Measurements from ENCODE around the gene LY6G6D.
A peak's percentile ranks its signal among the peaks of the same experiment; 100 is the strongest.

The LY6G6D gene

DNA sequence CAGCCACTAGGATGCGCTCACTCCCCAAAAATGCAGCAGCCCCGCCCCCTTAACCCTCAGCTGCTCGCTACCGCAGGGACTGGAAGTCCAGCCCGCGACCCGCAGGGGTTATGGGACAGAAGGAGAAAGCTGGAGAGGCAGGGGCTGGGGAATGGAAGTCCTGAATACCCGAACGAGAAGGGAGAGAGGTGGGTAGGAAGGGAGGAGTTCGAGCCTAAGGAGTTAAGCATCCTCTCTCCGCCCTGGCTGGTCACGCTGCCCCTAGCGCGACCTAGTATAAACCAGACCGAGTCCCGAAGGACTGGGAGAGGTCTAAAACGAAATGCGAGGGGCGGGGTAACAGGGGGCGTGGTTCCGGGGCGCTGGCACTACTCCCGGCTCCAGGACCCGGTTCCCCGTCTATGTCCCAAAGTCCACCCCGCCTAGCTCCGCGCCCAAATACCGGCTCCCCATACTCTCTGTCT, 14.4 kb downstream of the LY6G6D start:
- Mint-ChIP-seq H3K4me1 (peaks cover 71% of the 10 kb centered on the region), H3K27me3 (ENCODE audit: low read depth, poor library complexity) (no peaks in the 10 kb centered on the region), H3K4me3 (peak overlapping the region; percentile 97), H3K27ac (peak overlapping the region; percentile 98), H3K36me3 (ENCODE audit: low read depth) (peaks cover 70% of the 10 kb centered on the region), H3K9me3 (no peaks in the 10 kb centered on the region)
- DNase-seq: peak; percentile 90
- TF ChIP-seq, protein P1, sequence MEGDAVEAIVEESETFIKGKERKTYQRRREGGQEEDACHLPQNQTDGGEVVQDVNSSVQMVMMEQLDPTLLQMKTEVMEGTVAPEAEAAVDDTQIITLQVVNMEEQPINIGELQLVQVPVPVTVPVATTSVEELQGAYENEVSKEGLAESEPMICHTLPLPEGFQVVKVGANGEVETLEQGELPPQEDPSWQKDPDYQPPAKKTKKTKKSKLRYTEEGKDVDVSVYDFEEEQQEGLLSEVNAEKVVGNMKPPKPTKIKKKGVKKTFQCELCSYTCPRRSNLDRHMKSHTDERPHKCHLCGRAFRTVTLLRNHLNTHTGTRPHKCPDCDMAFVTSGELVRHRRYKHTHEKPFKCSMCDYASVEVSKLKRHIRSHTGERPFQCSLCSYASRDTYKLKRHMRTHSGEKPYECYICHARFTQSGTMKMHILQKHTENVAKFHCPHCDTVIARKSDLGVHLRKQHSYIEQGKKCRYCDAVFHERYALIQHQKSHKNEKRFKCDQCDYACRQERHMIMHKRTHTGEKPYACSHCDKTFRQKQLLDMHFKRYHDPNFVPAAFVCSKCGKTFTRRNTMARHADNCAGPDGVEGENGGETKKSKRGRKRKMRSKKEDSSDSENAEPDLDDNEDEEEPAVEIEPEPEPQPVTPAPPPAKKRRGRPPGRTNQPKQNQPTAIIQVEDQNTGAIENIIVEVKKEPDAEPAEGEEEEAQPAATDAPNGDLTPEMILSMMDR (IDR thresholded peaks at IDR 0.05): peak; percentile 70

DNA sequence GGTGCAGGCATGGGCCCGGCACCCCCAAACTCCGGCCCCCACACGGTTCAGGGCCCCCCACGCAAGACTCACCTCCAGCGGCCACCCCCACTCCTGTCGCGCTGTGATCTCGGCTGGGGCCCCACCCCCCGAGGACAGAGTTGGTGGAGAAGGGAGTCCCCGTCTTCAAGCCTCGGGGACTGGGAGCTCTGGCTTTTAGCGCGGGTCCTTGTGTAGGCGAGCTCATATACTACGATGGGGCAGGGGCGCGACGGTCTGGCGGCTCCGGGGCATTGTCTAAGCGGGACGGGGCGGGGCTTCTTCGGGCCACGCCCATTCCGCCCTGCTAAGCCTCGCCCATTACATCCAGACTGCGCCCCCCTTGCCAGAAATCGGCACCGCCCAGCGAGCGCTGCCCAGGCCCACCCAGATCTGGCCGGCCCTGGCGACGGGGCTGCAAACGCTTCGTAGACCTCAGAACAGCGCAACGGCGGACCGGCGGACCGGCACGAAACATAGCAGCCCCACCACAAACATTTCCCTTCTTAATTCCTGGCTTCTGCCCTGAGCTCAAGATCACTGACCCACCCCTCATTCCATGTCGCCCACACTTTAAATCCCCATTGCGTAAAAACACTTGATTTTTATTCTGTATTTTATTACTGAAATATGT, 15.0 kb downstream of the LY6G6D start:
- peak overlapping the region; percentile 94 for H3K27ac Mint-ChIP-seq
- H3K9me3 Mint-ChIP-seq: no peaks in the 10 kb centered on the region
- DNase-seq: peak; percentile 96
- no peaks in the 10 kb centered on the region for H3K27me3 Mint-ChIP-seq (ENCODE audit: low read depth, poor library complexity)
- H3K4me3 Mint-ChIP-seq: peak overlapping the region; percentile 97
- H3K4me1 Mint-ChIP-seq: peaks cover 72% of the 10 kb centered on the region
- TF ChIP-seq, protein P1 (IDR thresholded peaks at IDR 0.05): no peak
- H3K36me3 Mint-ChIP-seq (ENCODE audit: low read depth): peaks cover 66% of the 10 kb centered on the region

GRCh38 chr6:31730631-31731086, 15.5 kb downstream of the LY6G6D start:
- Mint-ChIP-seq H3K4me3 (peak overlapping the region; percentile 97), H3K36me3 (ENCODE audit: low read depth) (peaks cover 62% of the 10 kb centered on the region), H3K27ac (peak overlapping the region; percentile 92), H3K9me3 (no peaks in the 10 kb centered on the region), H3K4me1 (peaks cover 72% of the 10 kb centered on the region), H3K27me3 (ENCODE audit: low read depth, poor library complexity) (no peaks in the 10 kb centered on the region)
- DNase-seq: no peak
- TF ChIP-seq, protein P1 (IDR thresholded peaks at IDR 0.05): no peak

- Mint-ChIP-seq H3K36me3 (ENCODE audit: low read depth) (peaks cover 48% of the 10 kb centered on the region), H3K27me3 (ENCODE audit: low read depth, poor library complexity) (no peaks in the 10 kb centered on the region), H3K27ac (no peak overlapping the region), H3K4me1 (peaks cover 72% of the 10 kb centered on the region), H3K4me3 (no peak overlapping the region), H3K9me3 (no peaks in the 10 kb centered on the region)
- DNase-seq: no peak
- TF ChIP-seq, protein P1 (IDR thresholded peaks at IDR 0.05): no peak
These were observed 16.9 kb downstream of the LY6G6D start for GRCh38 chr6:31732029-31732428.

- peaks cover 78% of the 10 kb centered on the region for H3K4me1 Mint-ChIP-seq
- no peaks in the 10 kb centered on the region for H3K27me3 Mint-ChIP-seq (ENCODE audit: low read depth, poor library complexity)
- H3K9me3 Mint-ChIP-seq: no peaks in the 10 kb centered on the region
- H3K4me3 Mint-ChIP-seq: peak overlapping the region; percentile 98
- peak overlapping the region; percentile 77 for H3K27ac Mint-ChIP-seq
- peaks cover 35% of the 10 kb centered on the region for H3K36me3 Mint-ChIP-seq (ENCODE audit: low read depth)
- TF ChIP-seq, protein P1 (IDR thresholded peaks at IDR 0.05): no peak
- DNase-seq: no peak
These were observed 18.6 kb downstream of the LY6G6D start for GRCh38 chr6:31733734-31734133.

All from nephron progenitor cell (in vitro differentiated cells).